GM10847 (cell line): ENCODE results near the gene P2RY6.

ENCODE experiments used
- POLR2A ChIP-seq: IDR thresholded peaks from 2 replicates; pipeline ENCODE4 v1.6.1; 2011; ENCODE audit not compliant: insufficient read length; ENCODE audit errors: extremely low read depth

P2RY6 gene

DNA sequence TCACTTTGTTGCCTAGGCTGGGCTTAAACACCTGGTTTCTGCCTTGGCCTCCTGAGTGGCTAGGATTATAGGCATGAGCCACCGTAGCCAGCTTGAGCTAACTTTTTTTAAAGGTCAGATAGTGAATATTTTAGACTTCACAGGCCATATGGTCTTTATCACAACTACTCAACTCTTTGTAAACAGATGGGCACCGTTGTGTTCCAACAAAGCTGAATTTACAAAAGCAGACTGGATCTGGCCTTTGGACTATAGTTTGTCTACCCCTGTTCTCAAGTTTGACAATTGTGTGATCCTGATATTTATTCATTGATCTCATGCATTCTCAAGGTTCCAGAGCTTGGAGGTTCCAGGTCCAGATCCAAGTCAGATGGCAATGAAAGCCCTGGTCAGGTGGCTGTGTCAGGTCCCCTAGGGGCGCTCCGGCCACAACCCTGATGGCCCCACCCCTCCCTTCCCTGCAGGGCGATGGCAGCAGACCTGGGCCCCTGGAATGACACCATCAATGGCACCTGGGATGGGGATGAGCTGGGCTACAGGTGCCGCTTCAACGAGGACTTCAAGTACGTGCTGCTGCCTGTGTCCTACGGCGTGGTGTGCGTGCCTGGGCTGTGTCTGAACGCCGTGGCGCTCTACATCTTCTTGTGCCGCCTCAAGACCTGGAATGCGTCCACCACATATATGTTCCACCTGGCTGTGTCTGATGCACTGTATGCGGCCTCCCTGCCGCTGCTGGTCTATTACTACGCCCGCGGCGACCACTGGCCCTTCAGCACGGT is 38.3 kb upstream of the P2RY6 start:
- TF ChIP-seq POLR2A, result no peak

DNA sequence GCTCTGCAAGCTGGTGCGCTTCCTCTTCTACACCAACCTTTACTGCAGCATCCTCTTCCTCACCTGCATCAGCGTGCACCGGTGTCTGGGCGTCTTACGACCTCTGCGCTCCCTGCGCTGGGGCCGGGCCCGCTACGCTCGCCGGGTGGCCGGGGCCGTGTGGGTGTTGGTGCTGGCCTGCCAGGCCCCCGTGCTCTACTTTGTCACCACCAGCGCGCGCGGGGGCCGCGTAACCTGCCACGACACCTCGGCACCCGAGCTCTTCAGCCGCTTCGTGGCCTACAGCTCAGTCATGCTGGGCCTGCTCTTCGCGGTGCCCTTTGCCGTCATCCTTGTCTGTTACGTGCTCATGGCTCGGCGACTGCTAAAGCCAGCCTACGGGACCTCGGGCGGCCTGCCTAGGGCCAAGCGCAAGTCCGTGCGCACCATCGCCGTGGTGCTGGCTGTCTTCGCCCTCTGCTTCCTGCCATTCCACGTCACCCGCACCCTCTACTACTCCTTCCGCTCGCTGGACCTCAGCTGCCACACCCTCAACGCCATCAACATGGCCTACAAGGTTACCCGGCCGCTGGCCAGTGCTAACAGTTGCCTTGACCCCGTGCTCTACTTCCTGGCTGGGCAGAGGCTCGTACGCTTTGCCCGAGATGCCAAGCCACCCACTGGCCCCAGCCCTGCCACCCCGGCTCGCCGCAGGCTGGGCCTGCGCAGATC is 37.5 kb upstream of the P2RY6 start:
- TF ChIP-seq POLR2A, result no peak

DNA sequence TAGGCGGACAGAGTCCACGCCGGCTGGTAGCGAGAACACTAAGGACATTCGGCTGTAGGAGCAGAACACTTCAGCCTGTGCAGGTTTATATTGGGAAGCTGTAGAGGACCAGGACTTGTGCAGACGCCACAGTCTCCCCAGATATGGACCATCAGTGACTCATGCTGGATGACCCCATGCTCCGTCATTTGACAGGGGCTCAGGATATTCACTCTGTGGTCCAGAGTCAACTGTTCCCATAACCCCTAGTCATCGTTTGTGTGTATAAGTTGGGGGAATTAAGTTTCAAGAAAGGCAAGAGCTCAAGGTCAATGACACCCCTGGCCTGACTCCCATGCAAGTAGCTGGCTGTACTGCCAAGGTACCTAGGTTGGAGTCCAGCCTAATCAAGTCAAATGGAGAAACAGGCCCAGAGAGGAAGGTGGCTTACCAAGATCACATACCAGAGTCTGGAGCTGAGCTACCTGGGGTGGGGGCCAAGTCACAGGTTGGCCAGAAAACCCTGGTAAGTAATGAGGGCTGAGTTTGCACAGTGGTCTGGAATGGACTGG is 36.8 kb upstream of the P2RY6 start:
- no peak for TF ChIP-seq POLR2A

DNA sequence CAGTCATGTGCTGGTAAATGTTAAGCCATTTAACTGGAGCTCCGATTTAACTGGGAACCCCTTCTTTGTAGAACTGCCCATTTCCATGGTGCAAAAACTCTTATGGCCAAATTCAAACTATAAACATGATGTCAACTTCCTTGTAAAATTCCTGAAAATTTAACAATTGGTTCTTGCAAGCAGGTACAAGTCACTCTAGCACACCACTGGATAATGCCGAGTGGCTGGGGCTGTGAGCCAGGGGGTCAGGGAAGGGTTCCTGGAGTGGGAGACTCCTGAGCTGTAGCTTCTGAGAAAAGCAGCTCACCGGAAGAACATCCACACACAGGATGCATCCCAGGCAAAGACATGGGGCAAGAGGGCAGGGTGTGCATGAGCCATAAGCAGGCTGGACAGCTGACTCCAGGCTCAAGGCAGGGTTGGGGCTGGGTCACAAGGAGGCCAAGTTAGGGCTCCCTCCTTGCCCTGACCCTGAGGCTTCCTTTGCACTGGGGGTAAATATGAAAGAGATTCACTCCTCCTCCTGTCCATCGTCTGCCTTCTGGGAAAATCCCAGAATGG is 35.9 kb upstream of the P2RY6 start:
- TF ChIP-seq POLR2A, result no peak

DNA sequence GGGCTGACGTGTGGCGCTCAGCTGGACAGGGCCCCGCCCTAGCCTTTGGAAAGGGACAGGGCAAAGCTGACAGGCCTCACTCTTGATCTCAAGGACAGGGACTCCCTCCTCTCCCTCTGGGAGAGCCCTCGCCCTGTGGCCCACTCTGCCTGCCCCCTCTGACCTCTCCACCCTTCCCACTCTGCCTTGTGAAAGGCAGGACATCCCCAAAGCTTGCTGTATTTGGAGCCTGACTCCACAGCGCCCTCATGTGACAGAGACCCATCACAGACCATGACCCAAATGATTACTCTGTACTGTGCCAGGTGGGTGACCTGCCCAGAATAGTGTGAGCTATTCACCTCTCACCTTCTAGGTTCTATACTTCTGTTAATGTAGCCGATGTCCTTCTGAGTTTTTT is 35.3 kb upstream of the P2RY6 start:
- TF ChIP-seq POLR2A, result no peak

DNA sequence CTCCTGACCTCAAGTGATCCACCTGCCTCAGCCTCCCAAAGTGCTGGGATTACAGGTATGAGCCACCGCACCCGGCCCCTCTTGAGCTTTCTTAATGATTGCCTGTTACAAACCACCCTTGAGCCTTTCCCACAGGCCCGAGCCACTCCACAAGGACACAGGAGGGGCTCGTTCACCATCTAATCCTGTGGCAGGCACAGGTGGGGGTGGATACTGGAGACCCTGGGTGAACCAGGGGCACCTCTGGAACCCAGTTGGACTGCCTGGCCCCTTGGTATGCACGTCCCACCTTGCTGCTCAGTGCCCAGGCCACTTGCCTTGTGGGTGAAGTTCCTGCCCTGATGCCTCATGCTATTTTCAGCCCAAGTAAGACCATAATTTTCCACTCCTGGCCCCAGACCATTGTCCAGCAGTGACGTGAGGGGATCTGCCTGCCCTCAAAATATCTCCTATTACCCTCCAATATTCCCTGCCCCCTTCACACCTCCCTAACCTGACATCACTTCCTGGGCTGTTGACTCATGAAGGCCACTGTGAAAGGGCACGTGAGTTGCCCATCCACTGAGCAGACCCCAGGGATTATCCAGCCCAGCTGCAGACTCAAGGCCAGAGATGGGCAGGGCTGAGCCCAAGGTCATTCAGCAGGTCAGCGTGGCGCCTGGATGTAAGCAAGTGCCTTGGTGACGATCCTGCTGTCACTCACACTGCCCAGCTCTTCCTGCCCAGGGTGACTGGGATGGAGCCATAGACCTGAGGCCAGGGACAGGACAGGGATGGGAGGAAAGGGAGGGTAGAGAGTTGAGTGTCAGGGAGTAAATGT is 34.5 kb upstream of the P2RY6 start:
- TF ChIP-seq POLR2A, result no peak

DNA sequence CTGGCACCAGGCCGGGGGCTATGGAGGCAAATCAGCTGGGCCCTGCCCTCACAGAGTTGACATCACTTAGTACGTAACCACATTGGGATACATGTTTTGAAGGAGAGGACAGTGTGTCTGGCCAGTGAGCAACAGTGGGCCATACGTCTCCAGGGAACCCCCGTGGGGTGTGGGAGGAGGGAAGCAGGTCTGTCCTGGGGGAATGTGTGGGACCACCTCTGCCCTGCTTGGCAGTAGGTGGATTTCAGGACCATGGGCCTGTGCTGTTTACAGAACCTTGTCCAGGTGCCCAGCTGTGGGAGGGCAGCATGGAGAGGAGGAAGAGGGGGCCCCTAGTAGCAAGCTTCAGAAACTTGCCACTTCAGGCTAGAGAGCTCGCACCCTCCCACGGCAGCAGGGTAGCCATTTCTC is 33.0 kb upstream of the P2RY6 start:
- no peak for TF ChIP-seq POLR2A

DNA sequence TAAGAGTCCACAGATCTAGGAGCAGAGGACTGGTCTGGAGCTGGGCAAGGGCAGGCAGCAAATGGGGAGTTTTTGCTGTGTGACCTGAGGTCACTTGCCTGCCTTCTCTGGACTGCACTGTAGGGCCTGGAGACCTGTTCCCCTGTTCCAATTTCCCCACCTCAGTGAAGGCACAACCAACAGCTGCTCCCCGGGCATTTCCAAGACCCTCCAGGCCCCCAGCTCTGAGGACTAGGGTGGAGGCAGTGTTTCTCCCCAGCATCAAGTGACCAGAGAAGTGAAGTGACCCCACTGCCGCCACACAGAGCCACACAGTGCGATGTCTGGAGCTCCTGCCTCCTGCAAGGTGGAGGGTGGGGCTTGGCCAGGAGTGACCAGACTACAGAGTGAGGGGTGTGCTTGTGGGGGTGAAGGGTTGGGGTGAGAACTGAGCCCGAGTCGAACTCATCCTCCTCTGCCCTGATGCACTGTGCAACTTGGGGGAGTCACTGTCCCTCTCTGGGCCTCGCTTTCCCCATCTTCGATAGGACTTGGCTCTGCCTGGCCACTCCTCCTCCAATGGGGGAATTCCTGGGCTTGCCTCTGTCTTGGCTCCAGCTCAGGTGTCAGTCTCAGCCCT is 32.5 kb upstream of the P2RY6 start:
- TF ChIP-seq POLR2A, result no peak

DNA sequence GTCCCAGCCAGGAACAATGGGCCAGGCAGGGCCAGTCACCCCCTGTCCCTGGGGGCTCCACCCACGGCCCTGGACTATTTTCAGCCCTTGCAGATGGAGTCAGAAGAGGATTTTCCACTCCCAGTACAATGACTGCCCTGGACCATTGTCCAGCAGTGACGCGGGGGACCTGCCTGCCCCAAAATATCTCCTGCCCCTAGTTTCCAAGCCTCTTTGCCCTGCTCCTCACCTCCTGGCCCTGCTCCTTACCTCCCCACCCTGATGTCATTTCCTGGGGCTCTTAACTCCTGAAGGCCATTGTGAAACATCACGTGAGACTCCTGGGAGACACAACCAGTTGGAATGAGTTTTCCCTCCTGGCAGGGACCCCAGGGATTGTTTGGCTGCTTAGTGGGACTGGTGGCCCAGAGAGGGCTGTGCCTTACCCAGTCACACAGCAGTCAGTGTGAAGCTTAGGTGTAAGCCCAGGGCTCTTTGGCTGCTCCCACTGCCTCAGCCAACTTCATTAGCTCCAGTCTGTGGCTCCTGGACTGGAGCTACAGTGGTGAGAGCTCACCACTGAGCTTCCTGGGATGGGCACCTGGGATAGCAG is 31.9 kb upstream of the P2RY6 start:
- no peak for TF ChIP-seq POLR2A

DNA sequence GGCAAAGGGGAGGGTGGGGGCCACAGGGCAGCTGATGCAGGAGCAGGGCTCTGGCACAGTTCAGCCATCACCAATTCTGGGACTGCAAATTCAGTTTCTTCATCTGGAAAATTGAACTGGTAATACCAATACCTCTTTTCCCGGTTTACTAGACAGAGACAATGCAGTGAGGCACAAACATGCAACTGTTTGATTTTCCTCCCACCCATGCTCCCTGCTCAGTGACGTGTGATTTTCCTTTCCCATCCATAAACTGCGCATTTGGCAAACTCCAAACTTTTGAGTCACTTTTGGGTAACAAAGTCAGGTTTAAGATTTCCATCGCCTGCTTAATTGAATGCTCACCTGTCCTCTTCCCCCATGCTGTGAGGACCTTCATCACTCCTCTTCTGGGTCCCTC is 30.8 kb upstream of the P2RY6 start:
- TF ChIP-seq POLR2A, result no peak

DNA sequence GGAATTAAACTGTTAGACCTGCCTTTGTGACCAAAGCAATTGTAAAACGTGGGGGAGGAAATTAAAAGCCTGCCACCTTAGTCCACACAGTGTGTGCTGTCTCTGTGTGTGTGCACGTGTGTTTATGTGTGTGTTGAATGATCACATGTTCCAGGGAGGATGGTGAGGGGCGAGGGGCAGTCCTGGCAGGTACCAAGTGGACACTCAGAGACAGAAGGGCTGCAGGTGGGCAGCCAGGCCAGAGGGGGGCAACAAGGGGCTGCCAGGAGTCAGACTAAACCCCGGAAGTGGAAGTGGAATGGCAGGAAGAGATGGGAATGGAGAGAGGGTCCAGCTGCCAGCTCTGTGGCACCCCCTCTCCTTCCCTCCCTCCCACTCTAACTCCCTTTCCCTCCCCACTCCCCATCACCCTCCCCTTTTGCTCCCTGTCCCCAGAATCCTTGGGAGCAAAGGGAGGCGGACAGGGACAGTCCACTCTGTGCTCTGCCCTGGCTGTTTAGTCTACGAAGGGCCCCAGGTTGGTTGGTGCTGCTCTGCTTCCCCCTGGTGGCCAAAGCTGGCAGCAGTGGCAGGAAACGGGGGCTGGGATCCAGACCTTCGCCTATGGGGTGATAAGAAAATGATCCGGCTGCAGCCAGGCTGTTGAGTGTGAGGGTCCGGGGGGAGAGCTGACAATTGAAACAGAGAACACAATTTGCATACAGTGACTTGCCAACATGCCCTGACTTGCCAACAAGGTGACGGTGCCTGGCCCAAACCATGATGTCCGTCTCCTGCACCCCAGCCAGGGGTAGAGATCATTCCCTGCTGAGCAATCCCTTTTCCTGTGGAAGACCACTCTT is 29.7 kb upstream of the P2RY6 start:
- no peak for TF ChIP-seq POLR2A

DNA sequence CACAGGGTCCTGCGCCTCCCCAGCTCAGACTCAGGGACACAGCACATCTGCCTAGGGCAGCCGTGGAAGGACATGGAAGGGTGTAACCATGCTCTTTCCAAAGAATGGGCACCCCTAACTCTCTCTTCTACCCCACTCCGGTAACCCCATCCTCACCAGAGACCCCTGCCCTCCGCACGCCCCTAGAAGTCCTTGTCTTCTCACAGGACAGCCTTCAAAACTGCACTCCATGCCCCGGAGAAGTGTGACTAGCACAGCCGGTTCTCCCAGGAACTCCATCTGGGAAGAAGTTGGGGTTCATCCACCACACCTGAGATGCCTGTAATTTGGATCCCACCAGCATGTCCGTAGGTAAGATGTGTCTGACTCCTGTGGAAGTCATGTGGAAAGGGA is 29.0 kb upstream of the P2RY6 start:
- TF ChIP-seq POLR2A, result no peak

DNA sequence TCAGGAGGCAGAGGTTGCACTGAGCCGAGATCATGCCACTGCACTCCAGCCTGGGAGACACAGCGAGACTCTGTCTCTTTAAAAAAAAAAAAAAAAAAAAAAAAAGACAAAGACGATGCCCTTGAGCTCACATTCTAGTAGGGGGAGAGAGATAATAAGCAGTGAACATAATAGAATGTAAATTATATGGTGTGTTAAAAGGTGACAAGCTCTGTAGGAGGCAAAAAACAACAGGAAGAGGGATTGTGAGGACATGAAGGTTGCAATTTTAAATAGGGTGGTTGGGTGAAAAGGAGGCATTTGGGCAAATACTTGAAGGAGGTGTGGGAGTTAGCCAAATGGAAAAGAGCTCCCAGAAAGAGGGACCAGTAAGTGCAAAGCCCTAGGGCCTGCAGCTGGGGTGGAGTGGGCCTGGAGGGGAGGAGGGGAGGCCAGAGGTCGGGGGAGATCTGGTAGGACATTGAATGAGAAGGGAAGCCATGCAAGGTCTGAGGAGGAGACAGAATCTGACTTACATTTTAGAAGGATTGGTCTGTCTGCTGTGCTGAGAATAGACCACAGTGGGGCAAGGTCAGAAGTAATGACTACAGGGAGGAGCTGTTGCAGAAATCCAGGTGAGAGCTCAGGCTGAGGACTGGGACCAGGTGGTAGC is 27.4 kb upstream of the P2RY6 start:
- TF ChIP-seq POLR2A, result no peak

DNA sequence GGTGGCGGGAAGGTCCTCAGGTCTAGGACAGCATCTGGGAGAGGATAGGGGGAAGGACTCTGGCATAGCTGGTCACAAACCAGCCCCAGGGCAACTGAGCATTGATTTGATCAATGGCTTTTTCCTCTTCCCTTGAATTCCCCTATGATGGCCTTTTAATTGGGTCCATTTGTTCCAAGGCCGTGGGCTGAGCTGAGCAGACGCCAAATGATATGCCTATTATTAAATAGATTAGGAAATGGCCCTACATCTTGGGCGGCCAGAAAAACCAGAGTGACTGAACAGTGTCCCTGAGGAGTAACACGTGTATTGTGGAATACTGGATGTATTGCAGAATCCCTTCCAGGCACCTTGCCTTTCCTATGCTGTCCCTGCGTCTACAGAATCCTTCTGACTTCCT is 26.7 kb upstream of the P2RY6 start:
- no peak for TF ChIP-seq POLR2A

DNA sequence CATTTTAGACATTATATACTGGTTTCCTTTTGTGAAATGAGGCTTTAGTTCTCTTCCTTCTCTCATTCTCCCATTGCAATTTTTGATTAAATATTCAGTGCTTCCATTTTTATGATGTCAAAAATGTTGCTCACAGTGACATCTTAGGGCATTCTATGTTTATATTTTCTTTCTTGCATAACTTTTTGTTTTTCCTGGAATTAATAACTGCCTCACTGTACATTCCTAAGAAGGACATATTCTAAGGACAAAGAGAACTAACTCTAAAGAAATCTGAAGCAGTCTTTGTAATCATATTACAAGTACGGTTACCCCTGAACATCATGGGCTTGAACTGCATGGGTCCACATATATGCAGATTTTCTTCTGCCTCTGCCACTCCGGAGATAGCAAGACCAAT is 25.8 kb upstream of the P2RY6 start:
- no peak for TF ChIP-seq POLR2A
